GM12875 (cell line): ENCODE measurements around the gene TMPRSS6.

Experiments
- H3K4me3 ChIP-seq: one replicate; pipeline ENCODE4 v1.5.1; 2011; ENCODE audit warnings: low read depth, low read length, control low read depth
- TF ChIP-seq, protein P1 (sequence below): IDR thresholded peaks from 2 replicates; pipeline ENCODE4 v1.5.1; 2011; ENCODE audit warnings: low read depth, mild to moderate bottlenecking, control low read depth, inconsistent platforms, low read length, moderate library complexity, borderline replicate concordance; ENCODE audit not compliant: insufficient read depth

The TMPRSS6 gene

DNA sequence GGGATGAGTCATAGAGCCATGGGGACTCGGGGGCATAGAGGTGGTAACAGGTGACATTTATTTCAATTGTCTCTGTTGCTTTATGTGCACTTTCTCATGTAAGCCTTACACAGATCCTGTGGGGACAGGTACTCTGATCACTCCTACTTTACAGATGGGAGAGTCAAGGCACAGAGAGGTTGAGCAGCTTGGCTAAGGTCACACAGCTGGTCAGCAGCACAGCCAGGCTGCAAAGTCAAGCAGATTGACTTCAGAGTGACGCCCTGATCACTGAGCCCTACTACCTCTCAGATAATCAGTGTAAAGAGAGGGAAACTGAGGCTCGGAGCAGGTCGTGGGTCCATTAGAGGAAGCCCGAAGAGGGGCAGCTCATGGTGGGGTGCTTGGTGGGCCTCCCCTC, 3.5 kb downstream of the TMPRSS6 start:
- H3K4me3 ChIP-seq: no peak overlapping the region
- TF ChIP-seq, protein P1, sequence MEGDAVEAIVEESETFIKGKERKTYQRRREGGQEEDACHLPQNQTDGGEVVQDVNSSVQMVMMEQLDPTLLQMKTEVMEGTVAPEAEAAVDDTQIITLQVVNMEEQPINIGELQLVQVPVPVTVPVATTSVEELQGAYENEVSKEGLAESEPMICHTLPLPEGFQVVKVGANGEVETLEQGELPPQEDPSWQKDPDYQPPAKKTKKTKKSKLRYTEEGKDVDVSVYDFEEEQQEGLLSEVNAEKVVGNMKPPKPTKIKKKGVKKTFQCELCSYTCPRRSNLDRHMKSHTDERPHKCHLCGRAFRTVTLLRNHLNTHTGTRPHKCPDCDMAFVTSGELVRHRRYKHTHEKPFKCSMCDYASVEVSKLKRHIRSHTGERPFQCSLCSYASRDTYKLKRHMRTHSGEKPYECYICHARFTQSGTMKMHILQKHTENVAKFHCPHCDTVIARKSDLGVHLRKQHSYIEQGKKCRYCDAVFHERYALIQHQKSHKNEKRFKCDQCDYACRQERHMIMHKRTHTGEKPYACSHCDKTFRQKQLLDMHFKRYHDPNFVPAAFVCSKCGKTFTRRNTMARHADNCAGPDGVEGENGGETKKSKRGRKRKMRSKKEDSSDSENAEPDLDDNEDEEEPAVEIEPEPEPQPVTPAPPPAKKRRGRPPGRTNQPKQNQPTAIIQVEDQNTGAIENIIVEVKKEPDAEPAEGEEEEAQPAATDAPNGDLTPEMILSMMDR: no peak

DNA sequence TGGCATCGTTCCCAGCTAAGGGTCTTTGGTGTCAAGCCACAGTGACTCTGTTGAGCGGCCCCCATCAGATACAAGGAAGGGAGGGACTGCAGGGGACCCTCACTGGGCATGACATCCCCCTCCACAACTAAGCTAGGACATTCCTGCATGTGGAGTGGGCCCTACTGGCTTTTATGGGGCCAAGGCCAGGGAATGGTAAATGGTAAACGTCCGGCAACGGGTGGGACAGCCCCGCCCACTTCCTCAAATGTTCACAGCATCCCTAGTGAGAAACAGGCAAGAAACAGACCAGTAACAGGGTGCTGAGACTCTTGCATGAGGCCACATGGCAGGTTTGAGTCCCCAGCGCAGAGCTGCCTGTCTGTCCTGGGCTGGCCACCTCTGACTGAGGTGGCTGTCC, 4.4 kb downstream of the TMPRSS6 start:
- H3K4me3 ChIP-seq: no peak overlapping the region
- TF ChIP-seq, protein P1: no peak

DNA sequence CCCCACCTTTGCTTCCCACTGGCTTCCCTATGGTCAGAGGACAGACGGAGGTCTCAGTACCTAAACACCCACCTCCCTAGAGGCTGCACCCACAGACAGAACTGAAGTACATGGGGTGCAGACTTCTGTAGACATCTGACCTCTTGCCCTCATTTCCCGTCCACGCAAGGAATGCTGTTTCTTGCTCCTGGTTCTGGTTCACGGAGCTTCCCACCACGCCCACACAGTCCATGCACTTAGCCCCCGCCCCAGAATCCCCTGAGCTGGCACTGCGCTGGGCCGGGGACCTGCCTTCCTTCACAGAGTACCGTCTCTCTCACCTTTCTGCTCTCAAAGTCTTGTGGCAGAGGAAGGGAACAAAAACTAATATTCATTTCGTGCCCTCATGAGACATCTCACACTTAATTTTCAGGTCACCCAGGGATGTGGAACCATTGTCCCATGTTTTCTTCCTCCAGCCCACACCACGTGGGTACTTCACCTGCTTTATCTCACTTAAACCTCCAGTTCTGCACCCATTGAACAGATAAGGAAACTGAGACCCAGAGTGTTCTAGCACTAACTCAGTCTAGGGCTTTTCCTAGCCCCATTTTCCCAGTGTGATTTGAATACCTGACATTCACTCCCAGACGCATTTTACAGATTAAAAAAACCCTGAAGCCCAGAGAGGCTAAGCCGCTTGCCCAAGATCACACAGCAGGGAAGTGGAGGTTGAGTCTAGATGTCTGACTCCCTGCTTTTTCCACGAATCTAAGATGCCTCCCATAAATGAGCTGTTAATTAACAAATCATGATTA, 5.7 kb downstream of the TMPRSS6 start:
- TF ChIP-seq, protein P1: no peak
- H3K4me3 ChIP-seq: no peak overlapping the region

DNA sequence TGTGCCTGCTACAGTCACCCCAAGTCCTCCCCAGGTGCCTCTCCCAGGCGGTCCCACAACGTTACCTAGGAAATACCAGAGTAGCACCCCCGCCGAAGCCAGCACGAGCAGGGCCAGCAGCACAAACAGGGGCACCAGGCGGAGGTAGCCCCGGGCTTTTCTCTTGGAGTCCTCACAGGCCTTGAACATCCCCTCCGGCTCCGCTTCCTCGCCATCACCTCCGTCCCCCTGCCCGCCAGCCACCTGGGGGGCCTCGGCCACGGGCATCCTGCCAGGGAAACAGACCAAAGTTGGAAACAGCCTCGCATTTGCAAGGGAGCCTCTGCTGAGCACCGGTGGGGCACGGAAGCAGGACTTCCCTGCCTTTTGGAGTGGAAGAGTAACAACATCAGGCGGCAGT, 6.4 kb downstream of the TMPRSS6 start:
- TF ChIP-seq, protein P1: no peak
- H3K4me3 ChIP-seq: no peak overlapping the region

DNA sequence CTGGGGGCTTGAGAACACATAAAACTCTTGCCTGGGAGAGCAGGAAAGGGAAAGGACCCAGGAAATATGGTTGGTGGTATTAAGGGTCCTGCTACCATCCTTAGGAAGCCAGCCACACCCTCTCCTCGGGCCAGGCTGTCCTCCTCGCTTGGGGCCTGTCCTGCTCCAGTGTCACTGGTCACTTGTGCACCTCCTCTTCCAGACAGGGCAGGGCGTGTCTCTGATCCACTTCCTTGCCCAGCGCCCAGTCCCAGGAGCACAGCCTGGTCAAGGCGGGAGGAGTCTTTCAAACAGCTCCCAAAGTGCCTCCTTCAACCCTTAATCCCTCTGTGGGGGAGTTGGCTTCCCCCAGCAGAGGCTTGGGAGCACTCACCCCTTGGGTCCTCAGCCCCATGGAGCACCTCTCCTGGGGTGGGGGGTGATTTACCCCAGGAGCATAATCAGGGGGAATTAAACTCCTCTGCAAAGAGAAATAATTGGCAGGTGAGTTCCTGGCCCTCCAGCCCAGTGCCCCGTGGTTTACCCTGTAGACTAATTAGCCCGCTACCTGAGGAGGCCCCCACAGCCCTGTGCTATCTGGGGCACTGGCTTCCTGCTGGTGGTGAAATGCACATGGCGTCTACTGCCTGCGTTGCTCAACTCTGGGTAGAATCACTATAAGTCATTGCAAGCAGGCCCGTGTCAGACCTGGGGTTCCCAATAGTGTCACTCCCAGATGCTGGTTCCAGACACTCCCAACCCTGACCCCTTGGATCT, 8.0 kb downstream of the TMPRSS6 start:
- TF ChIP-seq, protein P1: no peak
- H3K4me3 ChIP-seq: no peak overlapping the region

DNA sequence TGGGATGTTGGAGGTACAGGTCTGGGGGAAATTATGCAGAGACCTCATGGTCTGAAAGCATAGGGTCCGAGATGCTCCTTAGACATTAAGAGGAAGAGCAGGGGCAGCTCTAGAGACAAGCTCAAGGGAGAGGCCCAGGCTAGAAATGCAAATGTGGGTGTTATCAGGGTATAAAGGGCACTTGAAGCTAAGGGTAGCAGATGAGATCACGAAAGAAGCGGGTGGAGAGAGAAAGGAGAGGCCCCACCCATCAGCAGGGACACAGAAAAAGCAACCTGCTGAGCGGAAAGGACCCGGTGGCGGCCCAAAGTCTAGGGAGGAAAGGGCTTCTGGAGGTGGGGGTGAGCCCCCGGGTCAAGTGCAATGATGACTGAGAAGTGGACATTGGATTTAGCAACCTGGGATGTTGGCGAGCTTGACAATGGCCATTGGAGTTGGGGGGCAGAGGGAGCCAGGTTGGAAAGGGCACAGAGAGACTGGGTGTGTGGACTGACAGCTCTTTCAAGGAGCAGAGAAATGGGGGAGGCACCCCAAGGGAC, 8.9 kb downstream of the TMPRSS6 start:
- H3K4me3 ChIP-seq: no peak overlapping the region
- TF ChIP-seq, protein P1: no peak
